ENCODE results near the gene WDR53.

DNA sequence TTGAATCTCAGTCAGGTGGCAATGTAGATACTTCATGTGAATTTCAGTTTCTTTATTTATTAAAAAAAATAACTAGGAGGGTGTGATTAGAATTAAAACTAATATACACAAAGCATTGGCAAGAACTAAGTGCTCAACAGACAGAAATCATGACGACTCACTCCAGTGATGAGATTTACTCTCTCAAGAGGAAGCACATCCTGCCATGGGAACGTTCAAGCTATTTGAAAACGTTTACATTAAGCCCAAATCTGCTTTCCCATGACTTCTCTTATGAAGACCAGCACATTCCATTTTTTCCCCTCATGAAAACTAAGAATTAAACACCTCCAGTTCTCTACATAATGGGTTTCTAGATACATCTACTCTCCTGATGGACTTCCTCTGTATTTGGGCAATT is 8.5 kb downstream of the WDR53 start:
- no peak for TF ChIP-seq POLR2A (IDR thresholded peaks at IDR 0.05)
- TF ChIP-seq, protein P1, sequence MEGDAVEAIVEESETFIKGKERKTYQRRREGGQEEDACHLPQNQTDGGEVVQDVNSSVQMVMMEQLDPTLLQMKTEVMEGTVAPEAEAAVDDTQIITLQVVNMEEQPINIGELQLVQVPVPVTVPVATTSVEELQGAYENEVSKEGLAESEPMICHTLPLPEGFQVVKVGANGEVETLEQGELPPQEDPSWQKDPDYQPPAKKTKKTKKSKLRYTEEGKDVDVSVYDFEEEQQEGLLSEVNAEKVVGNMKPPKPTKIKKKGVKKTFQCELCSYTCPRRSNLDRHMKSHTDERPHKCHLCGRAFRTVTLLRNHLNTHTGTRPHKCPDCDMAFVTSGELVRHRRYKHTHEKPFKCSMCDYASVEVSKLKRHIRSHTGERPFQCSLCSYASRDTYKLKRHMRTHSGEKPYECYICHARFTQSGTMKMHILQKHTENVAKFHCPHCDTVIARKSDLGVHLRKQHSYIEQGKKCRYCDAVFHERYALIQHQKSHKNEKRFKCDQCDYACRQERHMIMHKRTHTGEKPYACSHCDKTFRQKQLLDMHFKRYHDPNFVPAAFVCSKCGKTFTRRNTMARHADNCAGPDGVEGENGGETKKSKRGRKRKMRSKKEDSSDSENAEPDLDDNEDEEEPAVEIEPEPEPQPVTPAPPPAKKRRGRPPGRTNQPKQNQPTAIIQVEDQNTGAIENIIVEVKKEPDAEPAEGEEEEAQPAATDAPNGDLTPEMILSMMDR (IDR thresholded peaks at IDR 0.05 in 8 of 11, conservative IDR thresholded peaks at IDR 0.05 in 3 of 11), result no peak

Measured in spleen (tissue), 7 donors.